K562 (cell line): ENCODE measurements around the gene SLC48A1. TPM values are rescaled to one million over a fixed set of nuclear protein-coding genes. Genes with fewer than 3 reads are reported as not detected.
A peak's percentile ranks its signal among the peaks of the same experiment; 100 is the strongest.

Source experiments
- ARID3A ChIP-seq: IDR thresholded peaks from 2 replicates; pipeline ENCODE4 v1.6.1; 2012; ENCODE audit warnings: low read depth, low read length, improper control_type of control experiment, borderline replicate concordance
- ARNT ChIP-seq, 2 experiments: fragments of 450-650 bp; IDR thresholded peaks; 2 replicates each; pipeline ENCODE4 v1.6.1; 2016; ENCODE audit warnings: mild to moderate bottlenecking in 1 of 2
- ATF7 ChIP-seq: fragments of 450-650 bp; IDR thresholded peaks from 2 replicates; pipeline ENCODE4 v1.7.1; 2014; ENCODE audit warnings: mild to moderate bottlenecking, moderate library complexity
- GATAD2B ChIP-seq: fragments of 450-650 bp; IDR thresholded peaks from 2 replicates; pipeline ENCODE4 v1.6.1; 2017; ENCODE audit warnings: mild to moderate bottlenecking, borderline replicate concordance
- NR2C2 ChIP-seq, 2 experiments: fragments of 200-800 bp in 1 of 2; sonication (Bioruptor generic) in 1 of 2; sonication (generic) in 1 of 2; formaldehyde crosslinking in 1 of 2; IDR thresholded peaks; 2 replicates each; pipeline versions ENCODE4 v1.6.1 to v1.8.0; 2016 to 2022; ENCODE audit warnings: mild to moderate bottlenecking in 1 of 2, missing compliant biosample characterization in 1 of 2, missing genetic modification characterization in 1 of 2, missing genetic modification reagents in 1 of 2
- RBBP5 ChIP-seq: fragments of 200-600 bp; sonication (generic); IDR thresholded peaks from 2 replicates; pipeline ENCODE4 v1.6.1; 2012; ENCODE audit warnings: borderline replicate concordance, mild to moderate bottlenecking, low read length, control low read depth, inconsistent platforms; ENCODE audit not compliant: insufficient read depth, poor library complexity, severe bottlenecking
- ZBTB43 ChIP-seq: sonication (generic); formaldehyde crosslinking; IDR thresholded peaks from 2 replicates; pipeline ENCODE4 v1.8.0; 2023; ENCODE audit warnings: mild to moderate bottlenecking, missing genetic modification reagents
- ZNF274 ChIP-seq: IDR thresholded peaks from 2 replicates; pipeline ENCODE4 v1.6.1; 2011; ENCODE audit warnings: low read depth, mild to moderate bottlenecking, low read length, moderate library complexity, borderline replicate concordance
- ZNF324 ChIP-seq: fragments of 250-450 bp; sonication (Bioruptor Pico); IDR thresholded peaks from 2 replicates; pipeline ENCODE4 v1.4.0; 2020; ENCODE audit warnings: mild to moderate bottlenecking
- ZNF695 ChIP-seq: fragments of 450-650 bp; formaldehyde crosslinking; IDR thresholded peaks from 2 replicates; pipeline ENCODE4 v1.4.0; 2020; ENCODE audit warnings: mild to moderate bottlenecking, moderate library complexity
- polyA plus RNA-seq, 8 experiments: library from polyadenylated mRNA; depleted of rRNA in 4 of 8; stranded (reverse) in 5 of 8; unstranded in 3 of 8; fragments of >200 nt; fragmentation: Nextera tagmentation in 2 of 8; fragmentation: Illumina TruSeq in 1 of 8; extraction: Ambion mirVana in 2 of 8; extraction: Trizol in 1 of 8; gene quantifications; 2 replicates each; pipeline versions ENCODE4 v1.2.1 to v1.2.3, GENCODE V29; 2011 to 2014; ENCODE audit warnings: inconsistent platforms in 1 of 8, missing spikeins in 1 of 8
- total RNA-seq, 7 experiments: library from RNA; depleted of rRNA in 6 of 7; stranded (reverse); fragments of >200 nt in 6 of 7; fragmentation: Illumina TruSeq in 2 of 7; extraction: Trizol in 2 of 7; gene quantifications; 2 replicates each; pipeline versions ENCODE4 v1.2.1 to v1.2.3, GENCODE V29; 2011 to 2021; ENCODE audit warnings: low replicate concordance in 1 of 7
- TF ChIP-seq, protein P1 (sequence below): fragments of 450-650 bp; formaldehyde crosslinking; IDR thresholded peaks from 2 replicates; pipeline ENCODE4 v1.4.0; 2020; ENCODE audit warnings: mild to moderate bottlenecking, moderate library complexity
- TF ChIP-seq, protein P2 (sequence below): fragments of 450-650 bp; IDR thresholded peaks from 2 replicates; pipeline ENCODE4 v1.6.1; 2016; ENCODE audit warnings: low read depth
- TF ChIP-seq, protein P3 (sequence below): fragments of 450-650 bp; formaldehyde crosslinking; conservative IDR thresholded peaks from 2 replicates; pipeline ENCODE4 v1.4.0; 2022; ENCODE audit warnings: mild to moderate bottlenecking, missing genetic modification characterization

The SLC48A1 gene
- total and polyA plus RNA-seq, 9 of the 15 experiments (the other 6 are each of a cell fraction or from before 2014, with no cell fraction given): 10.7 to 37.5 (median 18.7) TPM

- TF ChIP-seq, protein P1, sequence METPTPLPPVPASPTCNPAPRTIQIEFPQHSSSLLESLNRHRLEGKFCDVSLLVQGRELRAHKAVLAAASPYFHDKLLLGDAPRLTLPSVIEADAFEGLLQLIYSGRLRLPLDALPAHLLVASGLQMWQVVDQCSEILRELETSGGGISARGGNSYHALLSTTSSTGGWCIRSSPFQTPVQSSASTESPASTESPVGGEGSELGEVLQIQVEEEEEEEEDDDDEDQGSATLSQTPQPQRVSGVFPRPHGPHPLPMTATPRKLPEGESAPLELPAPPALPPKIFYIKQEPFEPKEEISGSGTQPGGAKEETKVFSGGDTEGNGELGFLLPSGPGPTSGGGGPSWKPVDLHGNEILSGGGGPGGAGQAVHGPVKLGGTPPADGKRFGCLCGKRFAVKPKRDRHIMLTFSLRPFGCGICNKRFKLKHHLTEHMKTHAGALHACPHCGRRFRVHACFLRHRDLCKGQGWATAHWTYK (CRISPR knock-in tag): no peak; the same call in 1 of the 2 replicates
- TF ChIP-seq GATAD2B (no peak), ZNF695 (no peak), ZNF324 (CRISPR knock-in tag) (no peak), ATF7 (peak; percentile 85), RBBP5 (peak; percentile 42), ZBTB43 (CRISPR knock-in tag) (no peak), NR2C2 (CRISPR knock-in tag; IDR thresholded peaks at IDR 0.05) (no peak), NR2C2 (tag; IDR thresholded peaks at IDR 0.05) (peak; percentile 74), ZNF274 (no peak), ARNT (IDR thresholded peaks at IDR 0.05) (0 out of 4 replicates have a peak, but pooled peaks of 1 of the 2 experiments have one; percentile 34), ARID3A (no peak)
- TF ChIP-seq, protein P2, sequence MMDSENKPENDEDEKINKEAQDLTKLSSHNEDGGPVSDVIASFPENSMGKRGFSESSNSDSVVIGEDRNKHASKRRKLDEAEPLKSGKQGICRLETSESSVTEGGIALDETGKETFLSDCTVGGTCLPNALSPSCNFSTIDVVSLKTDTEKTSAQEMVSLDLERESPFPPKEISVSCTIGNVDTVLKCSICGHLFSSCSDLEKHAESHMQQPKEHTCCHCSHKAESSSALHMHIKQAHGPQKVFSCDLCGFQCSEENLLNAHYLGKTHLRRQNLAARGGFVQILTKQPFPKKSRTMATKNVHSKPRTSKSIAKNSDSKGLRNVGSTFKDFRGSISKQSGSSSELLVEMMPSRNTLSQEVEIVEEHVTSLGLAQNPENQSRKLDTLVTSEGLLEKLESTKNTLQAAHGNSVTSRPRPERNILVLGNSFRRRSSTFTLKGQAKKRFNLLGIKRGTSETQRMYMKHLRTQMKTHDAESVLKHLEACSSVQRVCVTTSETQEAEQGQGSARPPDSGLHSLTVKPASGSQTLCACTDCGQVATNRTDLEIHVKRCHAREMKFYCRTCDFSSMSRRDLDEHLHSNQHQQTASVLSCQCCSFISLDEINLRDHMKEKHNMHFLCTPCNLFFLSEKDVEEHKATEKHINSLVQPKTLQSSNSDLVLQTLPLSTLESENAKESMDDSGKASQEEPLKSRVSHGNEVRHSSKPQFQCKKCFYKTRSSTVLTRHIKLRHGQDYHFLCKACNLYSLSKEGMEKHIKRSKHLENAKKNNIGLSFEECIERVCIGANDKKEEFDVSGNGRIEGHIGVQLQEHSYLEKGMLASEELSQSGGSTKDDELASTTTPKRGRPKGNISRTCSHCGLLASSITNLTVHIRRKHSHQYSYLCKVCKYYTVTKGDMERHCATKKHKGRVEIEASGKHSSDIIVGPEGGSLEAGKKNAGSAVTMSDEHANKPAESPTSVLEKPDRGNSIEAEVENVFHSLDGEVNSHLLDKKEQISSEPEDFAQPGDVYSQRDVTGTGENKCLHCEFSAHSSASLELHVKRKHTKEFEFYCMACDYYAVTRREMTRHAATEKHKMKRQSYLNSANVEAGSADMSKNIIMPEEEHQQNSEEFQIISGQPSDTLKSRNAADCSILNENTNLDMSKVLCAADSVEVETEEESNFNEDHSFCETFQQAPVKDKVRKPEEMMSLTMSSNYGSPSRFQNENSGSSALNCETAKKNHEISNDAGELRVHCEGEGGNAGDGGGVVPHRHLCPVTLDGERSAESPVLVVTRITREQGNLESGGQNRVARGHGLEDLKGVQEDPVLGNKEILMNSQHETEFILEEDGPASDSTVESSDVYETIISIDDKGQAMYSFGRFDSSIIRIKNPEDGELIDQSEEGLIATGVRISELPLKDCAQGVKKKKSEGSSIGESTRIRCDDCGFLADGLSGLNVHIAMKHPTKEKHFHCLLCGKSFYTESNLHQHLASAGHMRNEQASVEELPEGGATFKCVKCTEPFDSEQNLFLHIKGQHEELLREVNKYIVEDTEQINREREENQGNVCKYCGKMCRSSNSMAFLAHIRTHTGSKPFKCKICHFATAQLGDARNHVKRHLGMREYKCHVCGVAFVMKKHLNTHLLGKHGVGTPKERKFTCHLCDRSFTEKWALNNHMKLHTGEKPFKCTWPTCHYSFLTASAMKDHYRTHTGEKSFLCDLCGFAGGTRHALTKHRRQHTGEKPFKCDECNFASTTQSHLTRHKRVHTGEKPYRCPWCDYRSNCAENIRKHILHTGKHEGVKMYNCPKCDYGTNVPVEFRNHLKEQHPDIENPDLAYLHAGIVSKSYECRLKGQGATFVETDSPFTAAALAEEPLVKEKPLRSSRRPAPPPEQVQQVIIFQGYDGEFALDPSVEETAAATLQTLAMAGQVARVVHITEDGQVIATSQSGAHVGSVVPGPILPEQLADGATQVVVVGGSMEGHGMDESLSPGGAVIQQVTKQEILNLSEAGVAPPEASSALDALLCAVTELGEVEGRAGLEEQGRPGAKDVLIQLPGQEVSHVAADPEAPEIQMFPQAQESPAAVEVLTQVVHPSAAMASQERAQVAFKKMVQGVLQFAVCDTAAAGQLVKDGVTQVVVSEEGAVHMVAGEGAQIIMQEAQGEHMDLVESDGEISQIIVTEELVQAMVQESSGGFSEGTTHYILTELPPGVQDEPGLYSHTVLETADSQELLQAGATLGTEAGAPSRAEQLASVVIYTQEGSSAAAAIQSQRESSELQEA: no peak
- TF ChIP-seq, protein P3, sequence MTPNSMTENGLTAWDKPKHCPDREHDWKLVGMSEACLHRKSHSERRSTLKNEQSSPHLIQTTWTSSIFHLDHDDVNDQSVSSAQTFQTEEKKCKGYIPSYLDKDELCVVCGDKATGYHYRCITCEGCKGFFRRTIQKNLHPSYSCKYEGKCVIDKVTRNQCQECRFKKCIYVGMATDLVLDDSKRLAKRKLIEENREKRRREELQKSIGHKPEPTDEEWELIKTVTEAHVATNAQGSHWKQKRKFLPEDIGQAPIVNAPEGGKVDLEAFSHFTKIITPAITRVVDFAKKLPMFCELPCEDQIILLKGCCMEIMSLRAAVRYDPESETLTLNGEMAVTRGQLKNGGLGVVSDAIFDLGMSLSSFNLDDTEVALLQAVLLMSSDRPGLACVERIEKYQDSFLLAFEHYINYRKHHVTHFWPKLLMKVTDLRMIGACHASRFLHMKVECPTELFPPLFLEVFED (CRISPR knock-in tag): no peak
Measured at GRCh38 chr12:47828976-47829482, 56.0 kb downstream of the SLC48A1 start (continued).
